H1 (cell line): ENCODE measurements around the gene AGR3. TPM values are rescaled to one million over a fixed set of nuclear protein-coding genes. Genes with fewer than 3 reads are reported as not detected.

Experiments used
- CHD7 ChIP-seq: fragments of 300-600 bp; sonication (generic); IDR thresholded peaks from 2 replicates; pipeline ENCODE4 v1.7.1; 2012; ENCODE audit warnings: low read length, moderate library complexity, mild to moderate bottlenecking, inconsistent platforms; ENCODE audit not compliant: insufficient replicate concordance
- EGR1 ChIP-seq: IDR thresholded peaks from 2 replicates; pipeline ENCODE4 v1.6.1; 2011; ENCODE audit warnings: low read depth, low read length, borderline replicate concordance
- JUN ChIP-seq: IDR thresholded peaks from 2 replicates; pipeline ENCODE4 v1.6.1; 2011; ENCODE audit warnings: low read depth, mild to moderate bottlenecking, improper control_type of control experiment, low read length
- MAX ChIP-seq: IDR thresholded peaks from 2 replicates; pipeline ENCODE4 v1.6.1; 2012; ENCODE audit warnings: inconsistent platforms
- POLR2A ChIP-seq, 2 experiments: IDR thresholded peaks; 1 replicate in 1 of 2; 2 replicates in 1 of 2; pipeline ENCODE4 v1.6.1; 2011; ENCODE audit warnings: low read depth in 2 of 2, low read length in 2 of 2, mild to moderate bottlenecking in 2 of 2; ENCODE audit errors: control extremely low read depth in 1 of 2
- POLR2AphosphoS5 ChIP-seq: IDR thresholded peaks from 2 replicates; pipeline ENCODE4 v1.6.1; 2011; ENCODE audit warnings: low read depth, low read length
- RBBP5 ChIP-seq: IDR thresholded peaks from 2 replicates; pipeline ENCODE4 v1.7.1; 2012; ENCODE audit warnings: low read depth, mild to moderate bottlenecking, inconsistent platforms, low read length, moderate library complexity, borderline replicate concordance
- SRF ChIP-seq: IDR thresholded peaks from 2 replicates; pipeline ENCODE4 v1.6.1; 2011; ENCODE audit warnings: mild to moderate bottlenecking, low read depth, low read length, moderate library complexity
- TAF7 ChIP-seq: optimal IDR thresholded peaks from 2 replicates; pipeline ENCODE3; 2011; ENCODE audit warnings: low read depth, mild to moderate bottlenecking, inconsistent platforms, low read length, moderate library complexity, borderline replicate concordance
- TBP ChIP-seq: IDR thresholded peaks from 2 replicates; pipeline ENCODE4 v1.6.1; 2011; ENCODE audit warnings: low read depth, low read length, improper control_type of control experiment
- TCF12 ChIP-seq: IDR thresholded peaks from 2 replicates; pipeline ENCODE4 v1.6.1; 2011; ENCODE audit warnings: low read depth, mild to moderate bottlenecking, low read length
- polyA plus RNA-seq, 7 experiments: library from polyadenylated mRNA; depleted of rRNA in 3 of 7; stranded (reverse) in 5 of 7; unstranded in 2 of 7; fragments of >200 nt in 5 of 7; fragments of 200-250 nt in 2 of 7; gene quantifications; 1 replicate in 5 of 7; 2 replicates in 1 of 7; 4 replicates in 1 of 7; pipeline versions ENCODE4 v1.2.1 to v1.2.3, GENCODE V29; 2011 to 2013; ENCODE audit warnings: missing spikeins in 2 of 7, mixed read lengths in 2 of 7
- total RNA-seq: library from RNA; stranded (reverse); fragmentation: NEBNext Ultra II Directional; extraction: Animal tissue kit (Norgen Biotek cat#: 25700); gene quantifications from 2 replicates; pipeline ENCODE4 v1.2.1, GENCODE V29; 2021

The AGR3 gene
- total and polyA plus RNA-seq, 2 of the 8 experiments (the other 6 are each of a cell fraction or from before 2014, with no cell fraction given): not detected

DNA sequence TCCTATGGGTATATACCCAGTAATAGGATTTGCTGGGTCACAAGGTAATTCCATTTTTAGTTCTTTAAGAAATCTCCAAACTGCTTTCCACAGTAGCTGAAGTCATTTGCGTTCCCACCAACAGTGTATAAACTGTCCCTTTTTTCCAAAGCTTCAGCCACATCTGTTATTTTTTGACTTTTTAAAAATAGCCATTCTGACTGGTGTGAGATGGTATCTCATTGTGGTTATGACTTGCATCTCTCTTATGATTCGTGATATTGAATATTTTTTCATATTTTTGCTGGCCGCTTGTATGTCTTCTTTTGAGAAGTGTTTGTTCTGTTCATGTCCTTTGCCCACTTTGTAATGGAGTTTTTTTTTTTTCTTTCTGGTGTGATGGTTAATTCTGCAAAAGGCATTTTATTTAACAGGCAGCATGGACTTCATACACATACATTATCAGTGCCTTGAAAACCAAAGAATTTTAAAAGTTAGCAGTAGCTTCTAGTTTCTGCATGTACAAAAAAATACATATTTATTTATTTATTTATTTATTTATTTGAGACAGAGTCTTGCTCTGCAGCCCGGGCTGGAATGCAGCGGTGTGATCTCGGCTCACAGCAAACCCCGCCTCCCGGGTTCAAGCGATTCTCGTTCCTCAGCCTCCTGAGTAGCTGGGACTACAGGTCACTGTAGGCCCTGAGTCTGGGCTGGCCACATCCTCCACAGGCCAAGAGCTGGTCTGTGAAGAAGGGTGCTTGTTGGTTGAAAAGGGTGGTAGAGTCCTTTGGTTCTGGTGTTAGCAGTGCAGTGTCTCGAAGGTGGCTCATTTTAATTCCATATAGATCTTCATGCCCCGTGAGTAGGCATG, 32.3 kb downstream of the AGR3 start (continued):
- TF ChIP-seq CHD7 (no peak), SRF (no peak), RBBP5 (no peak), JUN (no peak), POLR2A (IDR thresholded peaks at IDR 0.05; ENCODE audit: control extremely low read depth in 1 of 2, low read depth in 2 of 2, low read length in 2 of 2) (no peak), TCF12 (no peak), TBP (no peak), MAX (no peak), TAF7 (no peak), POLR2AphosphoS5 (no peak), EGR1 (no peak)
